MM.1S (cell line): Measurements from ENCODE around the gene GAGE12J.

ENCODE experiments used
- EZH2 ChIP-seq: fragments of 300-600 bp; sonication (generic); optimal IDR thresholded peaks from 2 replicates; pipeline ENCODE3; 2017; ENCODE audit warnings: low read depth, mild to moderate bottlenecking, antibody characterized with exemption, low read length, mixed read lengths
- EZH2phosphoT487 ChIP-seq: fragments of 300-600 bp; sonication (generic); IDR thresholded peaks from 2 replicates; pipeline ENCODE4 v1.6.1; 2018; ENCODE audit warnings: antibody characterized with exemption, low read length
- TF ChIP-seq, protein P1 (sequence below): fragments of 300-600 bp; sonication (generic); IDR thresholded peaks from 2 replicates; pipeline ENCODE4 v1.5.1; 2016; ENCODE audit warnings: antibody characterized with exemption, low read length, mixed read lengths

DNA sequence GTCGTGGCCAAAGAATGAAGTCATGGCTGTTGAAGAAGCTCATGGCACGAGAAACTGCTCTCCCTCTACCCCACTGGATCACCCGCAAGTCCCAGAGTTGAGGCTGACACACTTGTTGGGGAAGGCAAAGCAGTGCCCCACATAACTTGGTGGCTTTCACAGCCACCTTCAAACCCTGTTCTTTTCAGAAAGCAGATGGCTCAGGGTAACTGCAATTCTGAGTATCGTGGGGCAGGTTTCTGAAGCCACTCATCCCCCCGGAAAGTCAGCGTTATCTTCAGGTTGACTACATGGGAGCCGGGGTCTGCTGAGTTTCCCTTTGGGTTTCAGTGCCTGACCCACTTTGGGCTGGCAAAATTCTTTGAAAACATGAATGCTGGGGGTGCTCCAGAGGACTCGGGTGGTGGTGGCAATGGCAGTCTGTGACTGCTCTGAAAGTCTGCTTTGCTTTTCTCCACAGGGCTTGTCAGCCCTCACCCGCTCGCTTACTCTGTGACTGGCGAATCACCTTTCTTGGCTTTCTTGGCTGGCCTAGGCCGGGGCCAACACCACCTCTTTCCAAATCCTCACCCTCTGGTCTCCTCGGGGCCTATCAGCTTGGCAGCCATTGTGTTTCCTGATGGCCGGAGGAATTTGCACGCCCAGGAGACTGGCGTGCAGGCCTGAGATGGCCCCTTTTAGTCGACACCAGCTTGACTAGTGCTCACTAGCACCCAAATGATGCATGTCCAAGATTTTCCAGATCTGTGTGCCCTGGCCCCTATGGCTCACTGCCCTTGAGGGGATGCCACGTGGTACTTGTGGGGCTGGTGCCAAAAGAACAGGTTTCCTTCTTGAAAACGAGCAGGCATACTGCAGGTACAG lies 44.9 kb upstream of the GAGE12J start:
- TF ChIP-seq, protein P1, sequence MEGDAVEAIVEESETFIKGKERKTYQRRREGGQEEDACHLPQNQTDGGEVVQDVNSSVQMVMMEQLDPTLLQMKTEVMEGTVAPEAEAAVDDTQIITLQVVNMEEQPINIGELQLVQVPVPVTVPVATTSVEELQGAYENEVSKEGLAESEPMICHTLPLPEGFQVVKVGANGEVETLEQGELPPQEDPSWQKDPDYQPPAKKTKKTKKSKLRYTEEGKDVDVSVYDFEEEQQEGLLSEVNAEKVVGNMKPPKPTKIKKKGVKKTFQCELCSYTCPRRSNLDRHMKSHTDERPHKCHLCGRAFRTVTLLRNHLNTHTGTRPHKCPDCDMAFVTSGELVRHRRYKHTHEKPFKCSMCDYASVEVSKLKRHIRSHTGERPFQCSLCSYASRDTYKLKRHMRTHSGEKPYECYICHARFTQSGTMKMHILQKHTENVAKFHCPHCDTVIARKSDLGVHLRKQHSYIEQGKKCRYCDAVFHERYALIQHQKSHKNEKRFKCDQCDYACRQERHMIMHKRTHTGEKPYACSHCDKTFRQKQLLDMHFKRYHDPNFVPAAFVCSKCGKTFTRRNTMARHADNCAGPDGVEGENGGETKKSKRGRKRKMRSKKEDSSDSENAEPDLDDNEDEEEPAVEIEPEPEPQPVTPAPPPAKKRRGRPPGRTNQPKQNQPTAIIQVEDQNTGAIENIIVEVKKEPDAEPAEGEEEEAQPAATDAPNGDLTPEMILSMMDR: no peak
- TF ChIP-seq EZH2 (no peak), EZH2phosphoT487 (no peak)
